ENCODE data around the gene IFIH1. TPM values are rescaled to one million over a fixed set of nuclear protein-coding genes. Genes with fewer than 3 reads are reported as not detected.

Gene IFIH1
- total and polyA plus RNA-seq, 2 donors (not counting 1 experiment from before 2014, with no cell fraction given), result 29.5 to 54.8 TPM

DNA sequence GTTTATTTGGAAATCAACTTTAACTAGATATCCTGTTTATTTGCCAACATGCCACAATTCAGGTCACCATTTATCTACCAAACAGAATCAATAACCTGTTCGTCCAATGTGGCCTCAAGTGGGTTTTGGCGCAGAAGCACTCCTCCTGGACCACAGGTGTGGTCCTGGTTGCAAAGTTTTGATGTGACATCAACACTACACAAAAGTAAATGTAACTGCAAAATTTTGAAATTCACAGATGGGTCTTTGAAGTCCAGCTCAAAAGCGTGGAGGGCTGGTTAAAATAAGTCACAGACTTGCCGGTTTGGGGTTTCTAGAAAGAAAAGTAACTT lies 25.0 kb upstream of the IFIH1 start:
- Histone ChIP-seq H3K36me3 (replicated peaks in 1 of 2; ENCODE audit: control extremely low read depth in 1 of 2, control insufficient read depth in 1 of 2, extremely low read depth in 1 of 2, insufficient read depth in 2 of 2, low read length in 1 of 2) (peaks cover 0 to 4% of the 10 kb centered on the region in 2 experiments), H3K79me2 (ENCODE audit: control insufficient read depth, insufficient read depth, low read length) (peaks cover 27% of the 10 kb centered on the region), H3K4me1 (ENCODE audit: control insufficient read depth in 2 of 2, insufficient read depth in 2 of 2, low read length in 2 of 2) (peaks cover 11 to 16% of the 10 kb centered on the region in 2 donors), H3K4me2 (replicated peaks; ENCODE audit: low read depth, low read length, poor library complexity, severe bottlenecking) (peak overlapping the region; percentile 78), H3K9ac (ENCODE audit: low read length) (peak overlapping the region; percentile 80), H2AFZ (ENCODE audit: insufficient read depth, low read depth, low read length, poor library complexity, severe bottlenecking) (peak overlapping the region; percentile 82), H3K27me3 (replicated peaks in 1 of 4; ENCODE audit: control extremely low read depth in 1 of 4, control insufficient read depth in 3 of 4, insufficient read depth in 4 of 4, low read length in 3 of 4) (no peaks in the 10 kb centered on the region), H3K9me3 (ENCODE audit: control extremely low read depth in 1 of 3, control insufficient read depth in 2 of 3, insufficient read depth in 1 of 3, low read length in 2 of 3) (no peaks in the 10 kb centered on the region), H3K27ac (ENCODE audit: low read length in 2 of 2) (no peak overlapping the region), H3K4me3 (ENCODE audit: control extremely low read depth in 1 of 5, extremely low read depth in 1 of 5, insufficient read depth in 1 of 5, low read depth in 2 of 5, low read length in 4 of 5) (peak overlapping the region; percentile 62 to 93 (median 89)), H4K20me1 (ENCODE audit: control insufficient read depth, insufficient read depth, low read length, poor library complexity, severe bottlenecking) (no peaks in the 10 kb centered on the region)
- Mint-ChIP-seq H3K4me1 (peaks cover 19% of the 10 kb centered on the region), H3K27ac (peak overlapping the region; percentile 90), H3K9me3 (ENCODE audit: insufficient read depth) (no peaks in the 10 kb centered on the region), H3K4me3 (peak overlapping the region; percentile 91), H3K27me3 (no peaks in the 10 kb centered on the region)
- POLR2A ChIA-PET, result interaction anchor here (0.5 to 1.3 kb wide), 2 partner anchors 25 to 1035 kb away, joined by 3 to 11 read pairs; partner anchors contain the start of genes IFIH1 and PSMD14
- TF ChIP-seq EZH2 (IDR thresholded peaks at IDR 0.05; ENCODE audit: borderline replicate concordance, insufficient read depth, low read depth, low read length, poor library complexity, severe bottlenecking), result no peak
- TF ChIP-seq, protein P1, sequence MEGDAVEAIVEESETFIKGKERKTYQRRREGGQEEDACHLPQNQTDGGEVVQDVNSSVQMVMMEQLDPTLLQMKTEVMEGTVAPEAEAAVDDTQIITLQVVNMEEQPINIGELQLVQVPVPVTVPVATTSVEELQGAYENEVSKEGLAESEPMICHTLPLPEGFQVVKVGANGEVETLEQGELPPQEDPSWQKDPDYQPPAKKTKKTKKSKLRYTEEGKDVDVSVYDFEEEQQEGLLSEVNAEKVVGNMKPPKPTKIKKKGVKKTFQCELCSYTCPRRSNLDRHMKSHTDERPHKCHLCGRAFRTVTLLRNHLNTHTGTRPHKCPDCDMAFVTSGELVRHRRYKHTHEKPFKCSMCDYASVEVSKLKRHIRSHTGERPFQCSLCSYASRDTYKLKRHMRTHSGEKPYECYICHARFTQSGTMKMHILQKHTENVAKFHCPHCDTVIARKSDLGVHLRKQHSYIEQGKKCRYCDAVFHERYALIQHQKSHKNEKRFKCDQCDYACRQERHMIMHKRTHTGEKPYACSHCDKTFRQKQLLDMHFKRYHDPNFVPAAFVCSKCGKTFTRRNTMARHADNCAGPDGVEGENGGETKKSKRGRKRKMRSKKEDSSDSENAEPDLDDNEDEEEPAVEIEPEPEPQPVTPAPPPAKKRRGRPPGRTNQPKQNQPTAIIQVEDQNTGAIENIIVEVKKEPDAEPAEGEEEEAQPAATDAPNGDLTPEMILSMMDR (IDR thresholded peaks at IDR 0.05), result no peak
- no peak for DNase-seq
- intact Hi-C loops (cut with micrococcal nuclease), result loop anchor here (10.0 kb wide), 2 partner anchors 1179 to 1939 kb away; partner anchors contain the start of gene TANK
- 52% methylated on average over 4 of the region's 4 CpGs for WGBS (ENCODE audit: insufficient coverage)
- ATAC-seq (ENCODE audit: low read depth), result no peak
- CTCF ChIA-PET, result interaction anchor here (0.7 to 2.5 kb wide), 7 partner anchors 9 to 122 kb away, joined by 3 to 20 read pairs (median 5); partner anchors contain the start of gene IFIH1

- intact Hi-C loops (cut with micrococcal nuclease), result loop anchor here (10.0 kb wide), 2 partner anchors 1178 to 1938 kb away; partner anchors contain the start of gene TANK
- H4K20me1 ChIP-seq (ENCODE audit: control insufficient read depth, insufficient read depth, low read length, poor library complexity, severe bottlenecking), result no peaks in the 10 kb centered on the region
- no peak overlapping the region for H3K4me2 ChIP-seq (replicated peaks; ENCODE audit: low read depth, low read length, poor library complexity, severe bottlenecking)
- 60% methylated on average over 1 of the region's 2 CpGs for WGBS (ENCODE audit: insufficient coverage)
- H3K9me3 ChIP-seq (ENCODE audit: control extremely low read depth in 1 of 3, control insufficient read depth in 2 of 3, insufficient read depth in 1 of 3, low read length in 2 of 3), result no peaks in the 10 kb centered on the region
- ATAC-seq (ENCODE audit: low read depth) (no peak), DNase-seq (no peak)
- peaks cover 11 to 16% of the 10 kb centered on the region in 2 donors for H3K4me1 ChIP-seq (ENCODE audit: control insufficient read depth in 2 of 2, insufficient read depth in 2 of 2, low read length in 2 of 2)
- H3K4me1 Mint-ChIP-seq, result peaks cover 19% of the 10 kb centered on the region
- H3K9me3 Mint-ChIP-seq (ENCODE audit: insufficient read depth), result no peaks in the 10 kb centered on the region
- CTCF ChIA-PET, result interaction anchor here (0.7 to 2.5 kb wide), 5 partner anchors 8 to 121 kb away, joined by 3 to 20 read pairs (median 4); partner anchors contain the start of gene IFIH1
- H3K27me3 Mint-ChIP-seq, result no peaks in the 10 kb centered on the region
- H3K27ac Mint-ChIP-seq, result no peak overlapping the region
- H3K4me3 Mint-ChIP-seq, result no peak overlapping the region
- H3K27ac ChIP-seq (ENCODE audit: low read length in 2 of 2), result no peak overlapping the region
- POLR2A ChIA-PET, result no interaction called here
- H3K36me3 ChIP-seq (replicated peaks in 1 of 2; ENCODE audit: control extremely low read depth in 1 of 2, control insufficient read depth in 1 of 2, extremely low read depth in 1 of 2, insufficient read depth in 2 of 2, low read length in 1 of 2), result peaks cover 0 to 3% of the 10 kb centered on the region in 2 experiments
- no peak for TF ChIP-seq EZH2 (IDR thresholded peaks at IDR 0.05; ENCODE audit: borderline replicate concordance, insufficient read depth, low read depth, low read length, poor library complexity, severe bottlenecking)
- TF ChIP-seq, protein P1 (IDR thresholded peaks at IDR 0.05), result no peak
- no peaks in the 10 kb centered on the region for H3K27me3 ChIP-seq (replicated peaks in 1 of 4; ENCODE audit: control extremely low read depth in 1 of 4, control insufficient read depth in 3 of 4, insufficient read depth in 4 of 4, low read length in 3 of 4)
- peaks cover 27% of the 10 kb centered on the region for H3K79me2 ChIP-seq (ENCODE audit: control insufficient read depth, insufficient read depth, low read length)
- peak overlapping the region in 2 of 5 experiments; percentile 89 to 90 for H3K4me3 ChIP-seq (ENCODE audit: control extremely low read depth in 1 of 5, extremely low read depth in 1 of 5, insufficient read depth in 1 of 5, low read depth in 2 of 5, low read length in 4 of 5)
- no peak overlapping the region for H2AFZ ChIP-seq (ENCODE audit: insufficient read depth, low read depth, low read length, poor library complexity, severe bottlenecking)
- no peak overlapping the region for H3K9ac ChIP-seq (ENCODE audit: low read length)
These were observed 24.4 kb upstream of the IFIH1 start for GRCh38 chr2:162342841-162343240.

Data from B cell (primary cell).